DND-41 (cell line): ENCODE measurements around the gene GPATCH8.

Source experiments
- ATAC-seq: fragments of 200-7000 bp; cut with Tn5 transposase; 3 replicates; pipeline ENCODE4 v1.9.1; 2021; ENCODE audit warnings: low read depth; ENCODE audit not compliant: insufficient read depth
- DNase-seq: peaks from one replicate; pipeline ENCODE4 v3.0.0-alpha.2; 2020
- H2AFZ ChIP-seq: 2 replicates; pipeline ENCODE4 v1.6.0; 2012; ENCODE audit warnings: low read depth, low read length
- H3K27ac ChIP-seq: 2 replicates; pipeline ENCODE4 v1.5.1; 2012; ENCODE audit warnings: low read length, inconsistent platforms
- H3K27me3 ChIP-seq: fragments of 200-600 bp; sonication (generic); 2 replicates; pipeline ENCODE4 v1.6.0; 2012; ENCODE audit warnings: low read length, mild to moderate bottlenecking, inconsistent platforms; ENCODE audit not compliant: insufficient read depth, poor library complexity
- H3K36me3 ChIP-seq: 2 replicates; pipeline ENCODE4 v1.5.1; 2012; ENCODE audit warnings: low read length, inconsistent platforms; ENCODE audit not compliant: insufficient read depth
- H3K4me1 ChIP-seq: 2 replicates; pipeline ENCODE4 v1.5.1; 2012; ENCODE audit warnings: mild to moderate bottlenecking, low read length; ENCODE audit not compliant: insufficient read depth
- H3K4me2 ChIP-seq: 2 replicates; pipeline ENCODE4 v1.6.0; 2012; ENCODE audit warnings: mild to moderate bottlenecking, moderate library complexity, low read length, inconsistent platforms; ENCODE audit not compliant: insufficient read depth
- H3K4me3 ChIP-seq, 2 experiments: fragments of 200-600 bp in 1 of 2; shearing (Covaris generic) in 1 of 2; 2 replicates each; pipeline ENCODE4 v1.5.1; 2012 to 2016; ENCODE audit warnings: inconsistent platforms in 2 of 2, low read length in 2 of 2, mild to moderate bottlenecking in 2 of 2, low read depth in 1 of 2, moderate library complexity in 1 of 2
- H3K79me2 ChIP-seq: 2 replicates; pipeline ENCODE4 v1.6.0; 2012; ENCODE audit warnings: low read length, inconsistent platforms; ENCODE audit not compliant: insufficient read depth
- H3K9ac ChIP-seq: 2 replicates; pipeline ENCODE4 v1.6.0; 2012; ENCODE audit warnings: low read depth, mild to moderate bottlenecking, inconsistent platforms, low read length, moderate library complexity
- H3K9me3 ChIP-seq: 2 replicates; pipeline ENCODE4 v1.5.1; 2012; ENCODE audit warnings: low read length, moderate library complexity, mild to moderate bottlenecking, inconsistent platforms; ENCODE audit not compliant: insufficient read depth, severe bottlenecking
- H4K20me1 ChIP-seq: 2 replicates; pipeline ENCODE4 v1.6.0; 2012; ENCODE audit warnings: low read length; ENCODE audit not compliant: insufficient read depth
- EZH2 ChIP-seq: IDR thresholded peaks from 3 replicates; pipeline ENCODE4 v1.6.1; 2012; ENCODE audit warnings: borderline replicate concordance, low read depth, mild to moderate bottlenecking, moderate library complexity, low read length, inconsistent platforms; ENCODE audit not compliant: severe bottlenecking
- TF ChIP-seq, protein P1 (sequence below): IDR thresholded peaks from 2 replicates; pipeline ENCODE4 v1.5.1; 2012; ENCODE audit warnings: borderline replicate concordance, low read length, moderate library complexity, mild to moderate bottlenecking; ENCODE audit not compliant: poor library complexity, severe bottlenecking; ENCODE audit errors: extremely low read depth

Gene GPATCH8

DNA sequence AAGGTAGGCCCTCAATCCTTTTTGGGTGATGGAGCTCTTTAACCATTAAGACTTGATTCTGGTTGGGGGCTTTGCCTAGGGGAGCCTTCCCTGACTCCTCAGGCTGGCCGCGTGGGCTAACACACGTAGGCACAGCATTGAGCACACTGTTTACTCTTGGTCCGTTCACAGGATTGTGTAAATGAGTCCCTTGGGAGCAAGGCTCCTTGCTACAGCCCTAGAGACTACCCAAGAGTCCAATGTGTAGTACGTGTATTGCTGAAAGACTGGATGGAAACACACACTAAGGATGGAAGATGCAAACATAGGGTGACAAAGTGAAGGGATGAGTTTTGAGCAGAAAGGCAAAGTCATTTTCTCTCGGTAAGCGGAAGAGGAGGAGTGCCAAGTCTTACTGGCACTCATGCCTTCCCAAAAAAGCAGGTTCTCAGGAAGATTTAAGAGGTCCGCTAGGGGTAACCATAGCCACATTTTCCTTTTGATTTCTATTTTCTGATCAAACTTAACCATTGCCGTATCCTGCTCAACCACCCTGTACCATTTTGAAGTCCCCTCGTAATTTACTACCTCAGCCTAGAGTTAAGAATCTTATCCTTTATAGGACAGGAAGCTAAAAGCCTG is 112.8 kb downstream of the GPATCH8 start:
- ATAC-seq (no peak), DNase-seq (no peak)
- Histone ChIP-seq H3K4me1 (peaks cover 6% of the 10 kb centered on the region), H3K36me3 (no peaks in the 10 kb centered on the region), H3K27me3 (no peaks in the 10 kb centered on the region), H3K9ac (no peak overlapping the region), H3K4me3 (no peak overlapping the region), H3K79me2 (no peaks in the 10 kb centered on the region), H4K20me1 (no peaks in the 10 kb centered on the region), H3K27ac (no peak overlapping the region), H3K9me3 (no peaks in the 10 kb centered on the region), H3K4me2 (no peak overlapping the region), H2AFZ (no peak overlapping the region)
- TF ChIP-seq EZH2 = no peak
- TF ChIP-seq, protein P1, sequence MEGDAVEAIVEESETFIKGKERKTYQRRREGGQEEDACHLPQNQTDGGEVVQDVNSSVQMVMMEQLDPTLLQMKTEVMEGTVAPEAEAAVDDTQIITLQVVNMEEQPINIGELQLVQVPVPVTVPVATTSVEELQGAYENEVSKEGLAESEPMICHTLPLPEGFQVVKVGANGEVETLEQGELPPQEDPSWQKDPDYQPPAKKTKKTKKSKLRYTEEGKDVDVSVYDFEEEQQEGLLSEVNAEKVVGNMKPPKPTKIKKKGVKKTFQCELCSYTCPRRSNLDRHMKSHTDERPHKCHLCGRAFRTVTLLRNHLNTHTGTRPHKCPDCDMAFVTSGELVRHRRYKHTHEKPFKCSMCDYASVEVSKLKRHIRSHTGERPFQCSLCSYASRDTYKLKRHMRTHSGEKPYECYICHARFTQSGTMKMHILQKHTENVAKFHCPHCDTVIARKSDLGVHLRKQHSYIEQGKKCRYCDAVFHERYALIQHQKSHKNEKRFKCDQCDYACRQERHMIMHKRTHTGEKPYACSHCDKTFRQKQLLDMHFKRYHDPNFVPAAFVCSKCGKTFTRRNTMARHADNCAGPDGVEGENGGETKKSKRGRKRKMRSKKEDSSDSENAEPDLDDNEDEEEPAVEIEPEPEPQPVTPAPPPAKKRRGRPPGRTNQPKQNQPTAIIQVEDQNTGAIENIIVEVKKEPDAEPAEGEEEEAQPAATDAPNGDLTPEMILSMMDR = no peak

DNA sequence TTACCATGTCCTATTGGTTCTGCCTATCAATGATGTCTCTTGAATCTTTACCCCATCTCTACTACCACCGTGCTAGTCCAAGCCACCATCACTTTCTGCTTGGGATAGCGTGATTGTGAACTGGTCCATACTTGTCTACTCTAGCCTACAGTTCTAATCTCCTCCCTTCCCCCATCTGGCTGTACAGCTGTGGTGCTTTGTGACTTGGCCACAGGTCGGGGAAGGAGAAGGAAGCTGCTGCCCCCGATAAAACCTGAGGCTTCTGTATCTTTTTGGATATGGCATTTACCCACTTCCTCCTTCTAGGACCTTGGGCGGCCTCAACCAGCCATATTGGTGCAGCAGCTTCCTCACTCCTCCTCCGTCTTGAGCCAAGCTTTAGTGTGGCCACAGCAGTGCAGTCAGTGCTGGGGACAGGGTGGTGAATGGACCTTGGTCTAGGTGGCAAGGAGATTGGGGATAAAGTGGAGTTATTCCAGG is 113.4 kb downstream of the GPATCH8 start:
- H2AFZ ChIP-seq = no peak overlapping the region
- no peak for ATAC-seq

GRCh38 chr17:44389281-44389680 is 113.9 kb downstream of the GPATCH8 start, which contains the start of gene ITGA2B:
Gene ITGA2B, minus strand, starts transcription at chr17:44389649. Its CDS starts 176 bp downstream, at chr17:44389473.
- ATAC-seq = no peak
- no peaks in the 10 kb centered on the region for H4K20me1 ChIP-seq
- no peak within 1 kb of the TSS for H3K27ac ChIP-seq
- no peaks in the 10 kb centered on the region for H3K27me3 ChIP-seq
- no peak for DNase-seq
- no peak within 1 kb of the TSS for H2AFZ ChIP-seq
- no peaks in the 10 kb centered on the region for H3K36me3 ChIP-seq
- no peaks in the 10 kb centered on the region for H3K9me3 ChIP-seq
- no peak within 1 kb of the TSS for H3K9ac ChIP-seq
- no peak within 1 kb of the TSS for H3K4me2 ChIP-seq
- H3K79me2 ChIP-seq = no peaks in the 10 kb centered on the region
- H3K4me3 ChIP-seq = no peak within 1 kb of the TSS
- peaks cover 10% of the 10 kb centered on the region for H3K4me1 ChIP-seq
- no peak for TF ChIP-seq EZH2
- TF ChIP-seq, protein P1 = no peak

More for the DNA sequence above, 113.4 kb downstream of the GPATCH8 start:
- H3K4me2 ChIP-seq = no peak overlapping the region
- H3K9me3 ChIP-seq = no peaks in the 10 kb centered on the region
- TF ChIP-seq, protein P1 = no peak
- TF ChIP-seq EZH2 = no peak
- peaks cover 10% of the 10 kb centered on the region for H3K4me1 ChIP-seq
- H3K27ac ChIP-seq = no peak overlapping the region
- H3K27me3 ChIP-seq = no peaks in the 10 kb centered on the region
- H3K4me3 ChIP-seq = no peak overlapping the region
- no peaks in the 10 kb centered on the region for H3K79me2 ChIP-seq
- H3K9ac ChIP-seq = no peak overlapping the region
- no peaks in the 10 kb centered on the region for H3K36me3 ChIP-seq
- no peak for DNase-seq
- H4K20me1 ChIP-seq = no peaks in the 10 kb centered on the region
